Astrocyte (in vitro differentiated cells and primary cell): ENCODE data around the gene TFEB.

Source experiments
- EZH2 ChIP-seq: IDR thresholded peaks from 2 replicates; pipeline ENCODE4 v1.6.1; 2012; ENCODE audit warnings: mild to moderate bottlenecking, low read length, inconsistent platforms; ENCODE audit not compliant: insufficient read depth
- TF ChIP-seq, protein P1 (sequence below): IDR thresholded peaks from 2 replicates; pipeline ENCODE4 v1.5.1; 2011; ENCODE audit warnings: low read depth, mild to moderate bottlenecking, inconsistent platforms, low read length, moderate library complexity; ENCODE audit not compliant: insufficient read depth

DNA sequence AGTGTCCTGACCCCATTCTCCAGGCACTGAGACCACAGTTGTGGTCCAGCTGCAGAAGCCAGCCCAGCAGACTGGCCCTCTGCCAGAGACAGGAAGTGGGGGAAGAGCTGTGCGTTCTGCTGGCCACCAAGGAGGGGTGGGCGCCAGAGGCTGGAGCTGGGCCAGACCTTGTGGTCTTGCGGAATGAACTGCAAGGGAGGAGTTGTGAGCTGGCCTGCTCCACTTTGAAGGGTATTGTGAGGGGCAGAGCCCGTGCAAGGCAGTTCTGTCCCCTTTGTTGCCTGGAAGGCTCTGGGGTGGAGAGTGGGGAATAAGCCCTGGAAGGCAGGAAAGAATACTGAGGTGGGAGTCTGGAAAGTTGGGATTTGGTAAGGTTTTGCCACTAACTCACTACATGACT lies 100.8 kb downstream of the TFEB start:
- TF ChIP-seq, protein P1, sequence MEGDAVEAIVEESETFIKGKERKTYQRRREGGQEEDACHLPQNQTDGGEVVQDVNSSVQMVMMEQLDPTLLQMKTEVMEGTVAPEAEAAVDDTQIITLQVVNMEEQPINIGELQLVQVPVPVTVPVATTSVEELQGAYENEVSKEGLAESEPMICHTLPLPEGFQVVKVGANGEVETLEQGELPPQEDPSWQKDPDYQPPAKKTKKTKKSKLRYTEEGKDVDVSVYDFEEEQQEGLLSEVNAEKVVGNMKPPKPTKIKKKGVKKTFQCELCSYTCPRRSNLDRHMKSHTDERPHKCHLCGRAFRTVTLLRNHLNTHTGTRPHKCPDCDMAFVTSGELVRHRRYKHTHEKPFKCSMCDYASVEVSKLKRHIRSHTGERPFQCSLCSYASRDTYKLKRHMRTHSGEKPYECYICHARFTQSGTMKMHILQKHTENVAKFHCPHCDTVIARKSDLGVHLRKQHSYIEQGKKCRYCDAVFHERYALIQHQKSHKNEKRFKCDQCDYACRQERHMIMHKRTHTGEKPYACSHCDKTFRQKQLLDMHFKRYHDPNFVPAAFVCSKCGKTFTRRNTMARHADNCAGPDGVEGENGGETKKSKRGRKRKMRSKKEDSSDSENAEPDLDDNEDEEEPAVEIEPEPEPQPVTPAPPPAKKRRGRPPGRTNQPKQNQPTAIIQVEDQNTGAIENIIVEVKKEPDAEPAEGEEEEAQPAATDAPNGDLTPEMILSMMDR = no peak
- TF ChIP-seq EZH2 = no peak
